Stimulated activated CD4-positive, alpha-beta T cell treated with anti-CD3 and anti-CD28 coated beads, TNF-alpha, amount 100 ng/mL, for 1 hour (primary cell): ENCODE results near the gene ARHGEF18.
"Not testable (repeated sequence)": the region's sequence is repeated elsewhere in the genome, so short reads cannot be mapped to it uniquely, and the experiment has no call there.

Source experiments
- DNase-seq, 3 donors: peaks; one replicate each; pipeline ENCODE4 v3.0.0-alpha.2; 2020; ENCODE audit warnings: low read depth in 3 of 3, low spot score in 1 of 3

ARHGEF18 gene

DNA sequence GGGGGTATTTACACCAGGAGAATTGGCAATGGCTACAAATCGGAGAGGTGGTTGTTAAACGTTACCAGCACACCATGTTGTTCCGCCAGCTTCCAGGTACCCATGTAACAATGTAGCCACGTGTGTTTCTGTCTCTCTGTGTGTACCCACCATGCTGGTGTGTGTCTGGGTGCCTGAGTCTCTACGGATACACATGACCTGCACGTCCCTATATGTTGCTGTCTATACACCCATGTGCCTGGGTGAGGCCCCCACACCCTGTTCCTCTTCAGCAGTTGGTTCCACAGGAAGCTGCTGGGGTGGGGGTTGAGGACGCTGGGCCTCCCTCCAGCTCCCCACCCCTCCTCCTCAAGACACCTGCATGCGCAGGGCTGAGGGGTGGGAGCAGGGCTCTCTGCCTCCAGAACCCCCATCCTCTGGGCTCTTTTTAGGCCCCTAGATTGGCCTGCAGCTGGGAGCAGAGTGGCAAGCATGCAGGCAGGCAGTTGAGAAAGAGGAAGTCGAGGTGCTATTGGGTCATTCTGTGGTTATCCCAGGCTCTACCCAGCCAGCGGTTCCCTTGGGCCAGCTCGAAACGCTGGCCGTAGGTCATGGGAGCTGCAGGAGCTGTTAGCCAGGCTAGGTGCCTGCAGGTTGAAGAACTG lies at the start of gene ARHGEF18:
Gene ARHGEF18 (plus strand): TSS at position 351 of the 644 bp plus-strand sequence. CDS start 13,954 bp downstream, outside the sequence.
- peak; percentile 32 to 43 (median 39) for DNase-seq

DNA sequence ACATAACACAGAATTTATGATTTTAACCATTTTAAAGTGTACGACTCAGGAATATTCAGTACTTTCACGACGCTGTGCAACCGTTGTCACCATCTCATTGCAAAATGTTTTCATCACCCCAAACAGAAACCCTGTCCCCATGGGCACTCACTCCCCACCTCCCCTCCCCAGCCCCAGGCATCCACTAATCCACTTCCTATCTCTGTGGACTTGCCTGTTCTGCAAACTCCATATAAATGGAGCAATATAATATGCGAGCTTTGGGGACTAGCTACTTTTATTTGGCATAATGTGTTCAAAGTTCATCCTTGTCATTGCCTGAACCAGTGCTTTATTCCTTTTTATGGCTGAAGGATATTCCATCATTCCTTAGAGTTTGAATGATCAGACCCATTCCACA lies 47.2 kb upstream of the ARHGEF18 start:
- DNase-seq: no peak

DNA sequence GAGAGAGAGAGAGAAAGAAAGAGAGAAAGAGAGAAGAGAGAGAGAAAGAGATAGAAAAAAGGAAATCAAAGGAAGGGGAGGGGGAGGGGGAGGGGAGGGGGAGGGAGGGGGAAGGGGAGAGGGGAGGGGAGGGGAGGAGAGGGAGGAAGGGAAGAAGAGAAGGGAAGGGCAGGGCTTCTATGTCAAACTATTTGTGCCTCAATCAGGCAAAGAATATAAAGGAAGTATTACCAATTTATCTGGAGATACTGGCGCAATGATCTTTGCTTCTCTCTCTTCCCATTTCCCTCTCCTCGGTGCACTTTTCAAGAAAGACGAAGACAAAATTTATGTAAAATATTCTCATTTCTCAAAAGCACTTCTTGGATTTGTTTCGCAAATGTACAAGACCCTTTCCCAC lies 45.3 kb upstream of the ARHGEF18 start:
- DNase-seq: no peak

DNA sequence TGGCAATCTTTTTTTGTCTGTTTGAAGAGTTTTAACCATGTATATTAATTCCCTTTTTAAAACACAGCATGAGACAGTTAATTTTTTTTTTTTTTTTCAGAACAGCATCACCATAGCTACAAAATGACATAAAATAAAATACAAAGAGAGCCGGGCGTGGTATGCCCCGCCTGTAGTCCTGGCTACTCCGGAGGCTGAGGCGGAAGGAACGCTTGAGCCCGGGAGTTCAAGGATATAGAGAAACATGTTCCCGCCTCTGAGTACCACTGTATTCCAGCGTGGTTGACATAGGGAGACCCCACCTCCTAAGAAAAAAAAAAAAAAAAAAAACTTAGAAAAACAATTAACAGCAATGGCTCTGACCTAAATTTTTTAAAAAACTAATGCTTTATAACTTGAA lies 44.5 kb upstream of the ARHGEF18 start:
- no peak for DNase-seq

DNA sequence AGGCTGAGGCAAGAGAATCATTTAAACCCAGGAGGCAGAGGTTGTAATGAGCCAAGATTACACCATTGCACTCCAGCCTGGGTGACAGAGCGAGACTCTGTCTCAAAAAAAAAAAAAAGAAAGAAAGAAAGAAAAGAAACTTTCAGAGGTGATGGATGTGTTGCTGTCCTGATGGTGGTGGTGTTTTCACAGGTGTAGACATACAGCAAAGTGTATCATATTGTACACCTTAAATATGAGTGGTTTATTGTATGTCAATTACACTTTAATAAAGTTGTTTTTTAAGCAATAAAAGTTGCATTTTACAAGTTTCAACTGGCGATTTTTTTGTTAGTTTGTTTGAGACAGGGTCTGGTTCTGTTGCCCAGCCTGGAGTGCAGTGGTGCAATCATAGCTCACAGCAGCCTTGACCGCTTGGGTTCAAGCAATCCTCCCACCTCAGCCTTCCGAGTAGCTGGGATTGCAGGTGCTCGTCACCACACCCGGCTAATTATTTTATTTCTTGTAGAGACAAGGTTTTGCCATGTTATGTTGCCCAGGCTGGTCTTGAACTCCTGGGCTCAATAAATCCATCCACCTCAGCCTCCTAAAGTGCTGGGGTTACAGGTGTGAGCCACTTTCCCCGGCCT lies 41.0 kb upstream of the ARHGEF18 start:
- no peak for DNase-seq

DNA sequence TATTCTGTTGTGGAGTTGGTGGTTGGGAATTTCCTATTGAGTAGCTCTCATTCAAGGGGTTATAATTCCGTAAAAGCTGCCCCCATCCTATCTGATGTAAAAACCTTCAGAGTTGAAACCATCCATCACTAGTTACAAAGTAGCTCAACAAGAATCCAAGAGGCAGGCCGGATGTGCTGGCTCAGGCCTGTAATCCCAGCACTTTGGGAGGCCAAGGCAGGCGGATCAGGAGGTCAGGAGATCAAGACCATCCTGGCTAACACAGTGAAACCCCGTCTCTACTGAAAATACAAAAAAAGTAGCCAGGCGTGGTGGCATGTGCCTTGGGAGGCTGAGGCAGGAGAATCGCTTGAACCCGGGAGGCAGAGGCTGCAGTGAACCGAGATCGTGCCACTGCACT lies 40.4 kb upstream of the ARHGEF18 start:
- DNase-seq: not testable (repeated sequence)

DNA sequence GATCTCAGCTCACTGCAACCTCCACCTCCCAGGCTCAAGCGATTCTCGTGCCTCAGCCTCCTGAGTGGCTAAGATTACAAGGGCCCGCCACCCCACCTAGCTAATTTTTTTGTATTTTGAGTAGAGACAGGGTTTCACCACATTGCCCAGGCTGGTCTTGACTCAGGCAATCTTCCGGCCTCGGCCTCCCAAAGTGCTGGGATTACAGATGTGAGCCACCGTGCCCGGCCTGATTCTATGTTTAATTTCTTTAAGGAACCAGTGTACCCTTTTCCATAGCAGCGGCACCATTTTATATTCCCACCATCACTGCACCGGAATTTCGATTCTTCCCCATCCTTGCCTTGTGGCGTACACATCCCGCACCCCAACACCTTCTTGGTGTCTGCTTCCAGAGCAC lies 36.8 kb upstream of the ARHGEF18 start:
- no peak for DNase-seq

DNA sequence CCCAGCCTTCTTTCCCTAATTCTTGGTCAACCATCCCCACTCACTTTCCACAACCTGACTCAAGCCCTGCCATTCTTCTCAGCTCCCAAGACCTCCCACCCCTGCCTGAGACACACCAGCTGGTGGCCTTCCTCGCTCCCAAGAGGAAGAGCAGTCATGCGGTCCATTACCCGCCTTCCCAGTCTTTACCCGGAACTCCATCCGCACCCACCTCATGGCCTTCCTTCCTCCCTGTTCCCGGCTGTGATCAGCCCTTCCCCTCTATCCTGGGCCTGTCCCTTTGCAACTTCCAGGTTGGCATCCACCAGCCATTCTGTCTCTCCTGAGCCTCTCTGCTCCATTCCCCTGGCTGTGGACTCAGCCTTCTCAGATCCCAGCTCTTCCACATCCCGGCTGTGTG lies 35.9 kb upstream of the ARHGEF18 start:
- no peak for DNase-seq

DNA sequence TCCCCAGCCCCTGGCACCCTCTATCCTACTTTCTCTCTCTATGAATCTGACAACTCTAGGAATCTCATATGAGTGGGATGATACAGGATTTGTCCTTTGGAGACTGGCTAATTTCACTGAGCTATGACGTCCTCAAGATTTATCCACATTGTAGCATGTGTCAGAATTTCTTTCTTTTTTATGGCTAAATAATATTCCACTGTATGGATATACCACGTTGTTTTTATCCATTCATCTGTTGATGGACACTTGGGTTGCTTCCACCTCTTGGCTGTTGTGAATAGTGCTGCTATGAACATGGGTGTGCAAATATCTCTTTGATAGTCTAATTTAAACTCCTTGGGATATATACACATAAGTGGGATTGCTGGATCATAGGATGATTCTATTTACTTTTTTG lies 30.6 kb upstream of the ARHGEF18 start:
- DNase-seq: no peak

DNA sequence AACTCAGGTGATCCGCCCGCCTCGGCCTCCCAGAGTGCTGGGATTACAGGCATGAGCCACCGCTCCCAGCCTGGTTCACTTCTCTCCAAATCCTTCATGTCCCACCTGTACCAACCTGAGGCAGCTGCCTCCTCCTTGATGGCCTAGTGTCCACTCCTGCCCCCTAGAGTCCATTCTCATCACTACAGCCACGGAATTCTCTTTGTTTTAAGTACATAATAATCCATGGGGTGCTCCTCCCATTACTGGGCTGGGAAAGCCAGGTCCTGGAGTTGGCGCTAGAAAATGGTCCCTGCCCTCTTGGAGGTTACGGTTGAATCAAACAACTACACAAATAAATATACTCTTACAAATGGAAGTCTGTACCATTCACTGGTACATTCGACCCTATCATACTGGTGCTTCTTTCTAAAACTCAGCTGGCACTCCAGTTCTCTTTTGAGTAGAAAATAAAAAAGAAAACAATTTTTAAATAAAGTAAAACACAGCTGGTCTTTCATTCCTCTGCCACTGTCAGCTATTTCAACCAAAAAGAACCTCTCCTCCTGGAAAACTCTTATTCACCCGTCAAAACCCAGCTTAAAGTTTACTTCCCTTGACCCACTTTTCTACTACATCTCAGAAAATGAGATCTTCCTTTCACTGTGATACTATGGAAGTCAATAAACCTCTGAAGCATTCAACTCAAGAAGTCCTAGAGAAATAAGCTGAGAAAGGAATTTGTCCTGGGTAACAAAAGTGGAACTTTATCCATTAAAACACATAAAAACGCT lies 22.4 kb upstream of the ARHGEF18 start:
- DNase-seq: no peak

DNA sequence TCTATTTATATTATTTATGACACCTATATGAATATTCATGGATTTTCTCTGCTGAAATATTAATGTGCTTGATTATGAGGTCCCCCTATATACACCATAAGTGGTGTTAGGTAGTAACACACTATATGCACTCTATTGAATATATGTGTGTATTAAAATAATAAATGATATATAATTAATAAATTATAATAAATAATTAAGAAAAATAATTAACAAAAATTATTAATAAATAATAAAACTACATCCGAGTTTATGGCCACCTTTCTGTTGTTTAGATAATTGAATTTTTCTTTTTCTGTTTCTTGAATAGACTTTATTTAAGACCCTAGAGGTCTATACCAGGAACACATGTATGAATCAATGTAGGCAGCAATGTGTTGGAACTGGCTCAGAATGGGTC lies 20.9 kb upstream of the ARHGEF18 start:
- DNase-seq: no peak

DNA sequence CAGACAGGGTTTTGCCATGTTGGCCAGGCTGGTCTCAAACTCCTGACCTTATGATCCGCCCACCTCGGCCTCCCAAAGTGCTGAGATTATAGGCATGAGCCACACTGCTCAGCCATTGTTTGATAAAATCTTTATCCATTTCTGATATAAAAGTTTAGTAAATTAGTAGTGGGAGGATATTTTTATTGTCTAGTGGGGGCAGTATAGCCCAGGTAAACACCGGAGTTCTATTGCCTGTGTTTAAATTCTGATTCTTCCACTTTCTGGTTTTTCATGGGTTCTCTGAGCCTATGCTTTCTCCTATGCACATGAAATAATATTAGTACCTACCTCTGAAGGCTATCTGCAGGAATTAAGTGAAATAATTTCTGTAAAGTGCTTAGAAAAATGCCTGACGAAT lies 20.1 kb upstream of the ARHGEF18 start:
- no peak for DNase-seq

DNA sequence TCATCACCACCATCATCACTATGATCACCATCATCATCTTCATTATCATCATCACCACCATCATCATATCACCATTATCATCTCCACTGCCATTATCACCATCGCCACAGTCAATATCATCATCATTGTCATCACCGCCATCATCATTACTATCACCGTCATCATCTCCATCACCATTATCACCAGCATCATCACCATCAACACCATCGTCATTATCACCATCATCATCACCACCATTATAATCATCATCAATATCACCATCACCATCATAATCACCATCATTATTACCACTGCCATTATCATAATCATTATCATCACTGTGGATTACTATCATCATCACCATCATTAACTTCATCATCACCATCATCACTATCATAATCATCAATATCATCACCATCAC lies 17.3 kb upstream of the ARHGEF18 start:
- DNase-seq: no peak

DNA sequence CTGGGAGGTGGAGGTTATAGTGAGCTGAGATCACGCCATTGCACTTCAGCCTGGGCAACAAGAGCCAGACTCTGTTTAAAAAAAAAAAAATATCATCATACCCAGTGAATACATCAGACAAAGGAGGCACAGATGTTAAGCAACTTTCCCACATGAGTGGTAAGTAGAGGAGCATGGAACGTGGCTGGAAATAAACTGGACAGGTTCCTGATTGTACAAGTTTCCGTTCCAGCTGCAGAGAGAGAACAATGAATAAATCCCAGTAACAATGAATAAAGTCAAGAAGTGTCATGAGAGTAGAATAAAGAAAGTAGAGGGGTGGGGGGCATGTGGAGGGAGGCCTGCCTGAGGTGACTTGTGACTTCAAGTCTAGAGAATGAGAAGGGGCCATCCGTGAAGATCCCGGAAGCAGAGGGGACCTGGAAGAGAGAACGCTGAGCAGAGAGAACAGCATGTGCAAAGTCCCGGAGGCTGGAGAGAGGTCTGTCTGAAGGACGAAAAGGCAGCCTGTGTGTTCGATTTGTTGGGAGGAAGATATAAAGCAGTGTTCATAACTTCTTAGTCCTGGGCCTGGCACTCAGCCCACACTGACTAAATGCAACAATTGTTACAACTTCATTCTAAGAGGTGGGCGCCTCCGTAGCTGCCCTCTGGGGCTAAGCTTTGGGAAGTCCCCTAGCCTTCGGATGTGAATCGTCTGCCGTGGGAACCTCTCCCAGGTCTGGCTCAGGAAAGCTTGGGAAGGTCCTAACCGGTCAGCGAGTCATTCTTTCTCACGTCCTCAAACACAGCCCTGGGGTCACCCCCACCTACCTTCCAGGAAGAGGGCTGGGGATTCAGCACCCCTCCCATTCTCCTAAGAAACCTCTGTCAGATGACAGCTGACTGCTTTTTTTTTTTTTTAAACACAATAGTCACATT lies 15.3 kb upstream of the ARHGEF18 start:
- DNase-seq: no peak

DNA sequence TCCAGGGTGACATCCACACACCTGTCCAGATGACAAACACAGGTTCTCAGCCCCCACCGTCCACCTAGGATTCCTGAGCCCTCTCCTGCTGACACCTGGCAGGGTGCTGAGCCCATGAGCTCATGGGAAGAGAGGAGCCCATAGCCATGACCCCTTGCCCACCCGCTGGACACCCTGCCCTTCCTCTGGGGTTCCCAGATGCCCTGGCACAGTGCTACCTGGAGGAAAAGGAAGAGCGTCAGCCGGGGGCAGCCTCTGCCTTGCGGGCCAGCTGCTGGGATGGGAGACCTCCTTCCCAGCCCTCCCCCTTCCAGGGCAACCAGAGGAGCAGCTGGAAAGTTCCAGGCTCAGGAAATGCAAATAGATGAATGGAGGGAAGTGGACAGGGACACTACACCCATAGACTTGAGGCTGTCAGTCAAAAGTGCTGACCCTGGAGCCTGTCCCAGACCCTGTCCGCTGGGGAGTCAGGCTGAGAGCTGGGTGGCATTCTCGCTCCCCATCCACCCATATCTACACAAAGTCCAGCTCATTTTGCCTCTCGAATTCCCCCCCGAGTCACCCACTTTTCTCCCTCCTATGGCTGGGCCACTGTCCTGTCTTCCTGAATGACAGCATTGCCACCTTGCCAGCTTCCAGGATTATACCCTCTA lies 12.3 kb upstream of the ARHGEF18 start:
- DNase-seq: no peak

DNA sequence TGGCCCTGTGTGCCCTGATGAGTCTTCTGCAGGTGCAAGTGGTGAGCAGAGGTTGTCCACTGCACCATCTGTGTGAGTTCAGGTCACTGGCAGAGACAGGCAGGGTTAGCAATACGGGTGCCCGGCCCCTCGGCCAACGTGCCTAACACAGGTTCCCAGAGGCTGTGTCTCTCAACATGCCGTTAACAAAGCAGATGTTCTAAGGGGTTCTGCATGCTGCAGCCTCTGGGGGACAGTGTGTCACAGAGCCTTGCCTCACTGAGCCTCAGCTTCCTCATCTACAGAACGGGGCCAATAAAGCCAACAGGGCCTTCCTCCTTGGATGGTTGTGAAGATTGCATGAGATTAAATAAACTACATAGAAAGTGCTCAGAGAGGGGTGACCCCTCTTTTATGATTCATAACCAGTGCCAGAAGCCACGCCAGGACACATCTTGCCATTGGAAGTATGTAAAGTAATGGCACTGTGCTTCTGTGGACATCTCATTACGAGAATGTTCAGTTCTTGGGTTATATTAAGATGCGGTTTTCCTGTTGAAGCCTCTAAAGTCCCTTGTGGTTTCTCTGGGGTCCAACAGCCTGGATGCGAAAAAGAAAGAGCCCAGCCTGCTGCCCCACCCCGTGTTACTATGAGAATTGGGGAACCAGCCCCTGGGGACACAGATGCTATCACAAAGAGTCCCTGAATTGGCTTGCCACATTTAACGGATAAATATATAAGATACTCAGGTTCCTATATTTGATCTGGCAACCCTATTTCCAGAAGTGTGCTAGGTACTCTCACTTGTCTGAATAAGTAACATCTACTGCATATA lies 11.2 kb upstream of the ARHGEF18 start:
- DNase-seq: no peak

DNA sequence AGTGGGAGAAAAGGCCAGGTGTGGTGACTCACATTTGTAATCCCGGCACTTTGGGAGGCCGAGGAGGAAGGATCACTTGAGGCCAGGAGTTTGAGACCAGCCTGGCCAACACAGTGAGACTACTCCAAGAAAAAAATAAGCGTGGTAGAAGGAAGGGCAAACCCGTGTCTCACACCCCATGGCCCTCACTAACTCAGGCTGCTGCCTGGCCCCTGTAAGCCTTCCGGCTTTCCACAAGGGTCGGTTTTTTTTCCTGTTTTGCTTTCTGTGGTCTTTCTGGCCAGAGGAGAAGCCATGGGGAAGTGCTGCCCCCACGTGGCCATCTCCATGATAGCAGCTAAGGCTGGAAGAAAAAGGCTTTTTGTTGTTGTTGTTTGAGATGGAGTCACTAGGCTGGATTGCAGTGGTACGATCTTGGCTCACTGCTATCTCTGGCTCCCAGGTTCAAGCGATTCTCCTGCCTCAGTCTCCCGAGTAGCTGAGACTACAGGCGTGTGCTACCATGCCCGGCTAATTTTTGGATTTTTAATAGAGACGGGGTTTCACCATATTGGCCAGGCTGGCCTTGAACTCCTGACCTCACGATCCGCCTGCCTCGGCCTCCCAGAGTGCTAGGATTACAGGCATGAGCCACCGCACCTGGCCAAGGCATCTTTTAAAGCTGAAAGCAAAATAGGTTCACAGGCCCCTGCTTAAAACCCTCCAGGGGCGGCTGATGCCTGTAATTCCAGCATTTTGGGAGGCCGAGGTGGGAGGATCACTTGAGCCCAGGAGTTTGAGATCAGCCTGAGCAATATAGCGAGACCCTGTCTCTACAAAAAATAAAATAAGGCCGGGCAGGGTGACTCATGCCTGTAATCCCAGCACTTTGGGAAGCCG lies 7.5 kb upstream of the ARHGEF18 start:
- peak; percentile 50 to 90 (median 73) for DNase-seq

DNA sequence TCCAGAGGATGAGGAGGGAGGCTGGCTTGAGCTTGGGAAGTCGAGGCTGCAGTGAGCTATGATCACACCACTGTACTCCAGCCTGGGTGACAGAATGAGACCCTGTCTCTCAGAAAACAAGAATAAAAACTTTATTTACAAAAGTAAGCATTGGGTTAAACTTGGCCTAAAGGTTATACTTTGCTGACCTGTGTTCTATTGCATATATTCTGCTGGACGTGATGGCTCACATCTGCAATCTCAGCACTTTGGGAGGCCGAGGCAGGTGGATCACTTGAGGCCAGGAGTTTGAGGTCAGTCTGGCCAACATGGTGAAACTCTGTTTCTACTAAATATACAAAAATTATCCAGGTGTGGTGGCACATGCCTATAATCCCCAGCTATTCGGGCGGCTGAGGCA lies 6.6 kb upstream of the ARHGEF18 start:
- no peak for DNase-seq

DNA sequence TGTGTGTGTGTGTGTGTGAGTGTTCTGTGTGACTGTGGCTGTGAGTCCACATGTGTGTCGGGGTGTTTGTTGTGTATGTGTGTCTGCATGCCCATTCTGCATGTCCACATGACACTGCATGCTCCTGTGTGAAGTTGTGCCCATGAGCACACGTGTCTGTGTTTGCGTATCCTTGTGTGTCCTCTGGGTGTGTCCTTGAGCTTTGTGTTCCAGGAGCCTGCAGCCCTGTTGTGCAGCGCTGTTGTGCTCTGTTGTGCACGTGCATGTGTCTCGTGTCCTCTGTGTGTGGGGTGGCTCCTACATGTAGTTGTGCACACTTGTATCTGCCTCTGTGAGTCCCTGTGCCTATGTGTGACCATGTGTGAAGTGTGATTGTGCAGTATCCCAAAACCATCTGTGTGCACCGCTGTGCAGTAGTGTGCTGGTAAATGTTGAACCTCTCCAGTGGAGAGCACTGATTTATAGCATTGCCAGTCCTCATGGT lies 2.2 kb upstream of the ARHGEF18 start:
- DNase-seq: no peak
